NCI-H2029 treated with DMSO at 0.1 percent for 48 hours (cell line): ENCODE data around the gene THSD4.

Experiments
- DNase-seq: peaks from one replicate; lab custom pipeline; 2025; lab: John Stamatoyannopoulos, UW

The THSD4 gene

GRCh38 chr15:71591057-71591456 lies 475.8 kb downstream of the THSD4 start:
- DNase-seq = no peak

GRCh38 chr15:71592203-71592602 lies 476.9 kb downstream of the THSD4 start:
- no peak for DNase-seq

GRCh38 chr15:71595846-71596553 lies 480.7 kb downstream of the THSD4 start:
- DNase-seq = no peak

- no peak for DNase-seq
These were observed 481.4 kb downstream of the THSD4 start for GRCh38 chr15:71596672-71597071.

GRCh38 chr15:71597126-71597525 lies 481.9 kb downstream of the THSD4 start:
- no peak for DNase-seq

- no peak for DNase-seq
These were observed 482.4 kb downstream of the THSD4 start for GRCh38 chr15:71597637-71598036.

- no peak for DNase-seq
These were observed 483.5 kb downstream of the THSD4 start for GRCh38 chr15:71598741-71599140.

- DNase-seq = no peak
These were observed 484.3 kb downstream of the THSD4 start for GRCh38 chr15:71599418-71600151.

- no peak for DNase-seq
These were observed 485.0 kb downstream of the THSD4 start for GRCh38 chr15:71600237-71600636.

GRCh38 chr15:71601038-71601834 lies 486.0 kb downstream of the THSD4 start:
- DNase-seq = no peak

- no peak for DNase-seq
These were observed 488.1 kb downstream of the THSD4 start for GRCh38 chr15:71603379-71603778.

GRCh38 chr15:71607383-71607782 lies 492.1 kb downstream of the THSD4 start:
- no peak for DNase-seq

- DNase-seq = no peak
These were observed 495.7 kb downstream of the THSD4 start for GRCh38 chr15:71610728-71611552.

- DNase-seq = no peak
These were observed 496.5 kb downstream of the THSD4 start for GRCh38 chr15:71611553-71612396.

GRCh38 chr15:71612397-71612722 lies 497.1 kb downstream of the THSD4 start:
- DNase-seq = no peak

- DNase-seq = no peak
These were observed 497.6 kb downstream of the THSD4 start for GRCh38 chr15:71612869-71613268.

GRCh38 chr15:71623111-71623510 lies 507.8 kb downstream of the THSD4 start:
- DNase-seq = no peak

GRCh38 chr15:71626596-71627088 lies 511.4 kb downstream of the THSD4 start:
- no peak for DNase-seq

- no peak for DNase-seq
These were observed 511.9 kb downstream of the THSD4 start for GRCh38 chr15:71627188-71627587.

GRCh38 chr15:71627604-71628003 lies 512.3 kb downstream of the THSD4 start:
- DNase-seq = no peak
